ENCODE data around the gene SCN5A.

Gene SCN5A

GRCh38 chr3:38618343-38618742, 31.1 kb downstream of the SCN5A start:
- Histone ChIP-seq H3K4me3 (ENCODE audit: low read length) (no peak overlapping the region), H4K20me1 (ENCODE audit: insufficient read depth, low read length) (no peaks in the 10 kb centered on the region), H3K36me3 (replicated peaks; ENCODE audit: low read depth, low read length) (no peaks in the 10 kb centered on the region), H3K27me3 (ENCODE audit: low read depth, low read length) (peaks cover 31% of the 10 kb centered on the region), H3K9ac (ENCODE audit: low read length) (no peak overlapping the region), H3K79me2 (ENCODE audit: low read length) (no peaks in the 10 kb centered on the region), H3K27ac (ENCODE audit: low read length) (no peak overlapping the region), H3K4me1 (ENCODE audit: low read length) (no peaks in the 10 kb centered on the region), H3K4me2 (ENCODE audit: low read length) (no peak overlapping the region), H2AFZ (ENCODE audit: low read depth, low read length) (no peak overlapping the region), H3K9me3 (ENCODE audit: insufficient read depth, low read length) (no peaks in the 10 kb centered on the region)
- no peak for TF ChIP-seq EZH2phosphoT487 (IDR thresholded peaks at IDR 0.05; ENCODE audit: low read depth)
- TF ChIP-seq CTCF (IDR thresholded peaks at IDR 0.05; ENCODE audit: low read depth, low read length): no peak

- Histone ChIP-seq H3K9me3 (ENCODE audit: insufficient read depth, low read length) (no peaks in the 10 kb centered on the region), H3K4me2 (ENCODE audit: low read length) (no peak overlapping the region), H3K27ac (ENCODE audit: low read length) (no peak overlapping the region), H4K20me1 (ENCODE audit: insufficient read depth, low read length) (no peaks in the 10 kb centered on the region), H3K4me1 (ENCODE audit: low read length) (no peaks in the 10 kb centered on the region), H3K79me2 (ENCODE audit: low read length) (no peaks in the 10 kb centered on the region), H3K36me3 (replicated peaks; ENCODE audit: low read depth, low read length) (no peaks in the 10 kb centered on the region), H3K4me3 (ENCODE audit: low read length) (no peak overlapping the region), H3K9ac (ENCODE audit: low read length) (no peak overlapping the region), H2AFZ (ENCODE audit: low read depth, low read length) (no peak overlapping the region), H3K27me3 (ENCODE audit: low read depth, low read length) (peaks cover 31% of the 10 kb centered on the region)
- TF ChIP-seq CTCF (IDR thresholded peaks at IDR 0.05; ENCODE audit: low read depth, low read length) (no peak), EZH2phosphoT487 (IDR thresholded peaks at IDR 0.05; ENCODE audit: low read depth) (no peak)
Observed at GRCh38 chr3:38617586-38617985, 31.9 kb downstream of the SCN5A start.

GRCh38 chr3:38617137-38617536, 32.4 kb downstream of the SCN5A start:
- Histone ChIP-seq H3K36me3 (replicated peaks; ENCODE audit: low read depth, low read length) (no peaks in the 10 kb centered on the region), H3K4me2 (ENCODE audit: low read length) (no peak overlapping the region), H3K4me1 (ENCODE audit: low read length) (no peaks in the 10 kb centered on the region), H2AFZ (ENCODE audit: low read depth, low read length) (no peak overlapping the region), H4K20me1 (ENCODE audit: insufficient read depth, low read length) (no peaks in the 10 kb centered on the region), H3K9me3 (ENCODE audit: insufficient read depth, low read length) (no peaks in the 10 kb centered on the region), H3K79me2 (ENCODE audit: low read length) (no peaks in the 10 kb centered on the region), H3K27me3 (ENCODE audit: low read depth, low read length) (peaks cover 31% of the 10 kb centered on the region), H3K4me3 (ENCODE audit: low read length) (no peak overlapping the region), H3K9ac (ENCODE audit: low read length) (no peak overlapping the region), H3K27ac (ENCODE audit: low read length) (no peak overlapping the region)
- no peak for TF ChIP-seq CTCF (IDR thresholded peaks at IDR 0.05; ENCODE audit: low read depth, low read length)
- TF ChIP-seq EZH2phosphoT487 (IDR thresholded peaks at IDR 0.05; ENCODE audit: low read depth): no peak

GRCh38 chr3:38616658-38617057, 32.8 kb downstream of the SCN5A start:
- H3K4me2 ChIP-seq (ENCODE audit: low read length): no peak overlapping the region
- no peaks in the 10 kb centered on the region for H3K9me3 ChIP-seq (ENCODE audit: insufficient read depth, low read length)
- no peak overlapping the region for H2AFZ ChIP-seq (ENCODE audit: low read depth, low read length)
- H3K27ac ChIP-seq (ENCODE audit: low read length): no peak overlapping the region
- no peaks in the 10 kb centered on the region for H3K79me2 ChIP-seq (ENCODE audit: low read length)
- H4K20me1 ChIP-seq (ENCODE audit: insufficient read depth, low read length): no peaks in the 10 kb centered on the region
- no peaks in the 10 kb centered on the region for H3K4me1 ChIP-seq (ENCODE audit: low read length)
- H3K4me3 ChIP-seq (ENCODE audit: low read length): no peak overlapping the region
- no peak for TF ChIP-seq CTCF (IDR thresholded peaks at IDR 0.05; ENCODE audit: low read depth, low read length)
- H3K36me3 ChIP-seq (replicated peaks; ENCODE audit: low read depth, low read length): no peaks in the 10 kb centered on the region
- peaks cover 31% of the 10 kb centered on the region for H3K27me3 ChIP-seq (ENCODE audit: low read depth, low read length)
- no peak overlapping the region for H3K9ac ChIP-seq (ENCODE audit: low read length)

All from OCI-LY3 (cell line).